CD4-positive, alpha-beta T cell treated with Interleukin-12 subunit alpha and Interleukin-12 subunit beta, for 1 hour (primary cell): ENCODE results near the gene ATXN1.

Experiments used
- DNase-seq: peaks from one replicate; pipeline ENCODE4 v3.0.0-alpha.2; 2020

The ATXN1 gene

DNA sequence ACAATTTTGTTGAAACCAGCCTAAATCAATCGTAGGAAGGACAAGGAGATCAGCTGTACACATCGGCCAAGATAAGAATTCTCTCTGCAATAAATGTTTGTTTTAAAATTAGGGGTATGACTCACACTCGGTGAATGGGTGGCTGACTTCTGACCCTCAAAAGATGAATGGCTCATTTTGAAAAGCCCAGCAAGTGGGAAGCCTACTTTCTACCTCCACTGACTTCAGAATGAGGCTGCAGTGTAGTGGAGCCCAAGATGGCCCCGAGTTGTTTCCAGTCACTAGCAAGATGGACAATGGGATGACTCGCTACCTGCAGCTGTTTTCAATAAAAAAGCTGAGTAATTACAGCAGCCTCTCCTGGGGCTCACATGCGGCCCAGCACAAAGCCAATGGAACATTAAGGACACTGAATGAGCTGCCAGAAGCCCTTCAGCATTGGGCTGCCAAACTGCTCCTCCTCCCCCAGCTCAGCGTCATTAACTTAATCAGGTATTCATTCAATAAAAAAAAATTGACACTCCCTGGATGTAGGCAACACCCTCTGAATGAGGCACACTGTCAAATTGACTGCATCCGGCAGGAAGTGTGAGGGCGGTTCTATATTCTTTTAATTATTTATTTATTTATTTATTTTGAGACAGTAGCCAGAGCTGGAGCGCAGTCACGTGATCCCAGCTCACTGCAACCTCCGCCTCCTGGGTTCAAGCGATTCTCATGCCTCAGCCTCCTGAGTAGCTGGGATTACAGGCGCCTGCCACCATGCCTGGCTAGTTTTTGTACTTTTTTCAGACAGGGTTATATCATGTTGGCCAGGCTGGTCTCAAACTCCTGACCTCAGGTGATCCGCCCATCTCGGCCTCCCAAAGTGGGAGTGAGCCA, 415.6 kb downstream of the ATXN1 start:
- no peak for DNase-seq

- DNase-seq: no peak
Observed at GRCh38 chr6:16344756-16345155, 416.5 kb downstream of the ATXN1 start.

GRCh38 chr6:16343593-16343992, 417.7 kb downstream of the ATXN1 start:
- no peak for DNase-seq

GRCh38 chr6:16339265-16339587, 422.0 kb downstream of the ATXN1 start:
- no peak for DNase-seq

GRCh38 chr6:16338577-16339264, 422.5 kb downstream of the ATXN1 start:
- DNase-seq: no peak

DNA sequence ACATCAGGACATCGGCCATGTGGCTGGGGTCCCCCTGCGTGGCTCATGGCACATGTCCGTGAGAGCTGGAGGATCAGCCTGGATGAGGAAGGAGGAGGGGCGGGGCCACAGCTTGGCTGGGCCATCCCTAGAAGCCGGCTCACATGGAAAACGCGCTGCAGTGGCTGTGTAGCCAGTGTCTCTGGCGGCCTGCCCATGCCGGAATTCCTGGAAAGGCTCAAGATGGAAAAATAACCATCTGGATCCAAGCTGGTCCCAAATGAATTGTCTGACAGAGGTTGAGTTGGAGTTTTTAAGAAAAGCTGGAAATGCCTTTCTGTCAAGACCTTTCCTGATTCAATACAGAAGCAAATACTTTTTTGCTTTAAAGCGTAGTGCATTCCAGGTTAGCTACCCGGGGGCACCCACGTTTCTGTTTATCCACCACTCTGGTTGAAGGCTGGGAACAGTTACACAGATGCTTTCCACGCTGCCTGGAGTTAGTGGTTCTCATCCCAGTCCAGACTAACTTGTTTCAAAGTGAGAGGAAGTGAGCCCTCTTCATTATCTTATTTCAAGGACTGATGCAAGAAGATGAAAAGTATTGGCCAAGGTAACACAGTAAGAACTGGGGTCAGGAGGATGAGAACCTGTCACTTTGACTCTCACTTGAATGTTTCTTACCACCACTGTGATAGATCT, 423.8 kb downstream of the ATXN1 start:
- DNase-seq: no peak

DNA sequence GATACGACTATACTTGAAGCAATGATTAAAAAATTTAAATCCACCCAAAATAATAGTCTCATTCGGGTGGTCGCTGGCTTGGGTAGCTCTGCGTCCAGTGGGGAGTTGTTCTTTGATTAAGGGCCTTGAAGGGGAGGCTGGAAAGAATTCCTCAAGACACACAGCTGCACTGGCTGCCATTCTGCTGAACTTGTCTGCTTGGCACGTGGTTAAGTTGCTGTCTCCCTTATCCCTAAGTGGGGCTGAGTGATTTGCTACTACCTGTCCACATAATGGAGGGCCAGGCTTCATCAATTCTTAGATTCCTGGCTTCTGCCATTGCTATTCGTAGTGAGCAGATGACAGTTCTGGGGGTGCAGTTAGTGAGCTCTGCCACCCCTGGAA, 424.4 kb downstream of the ATXN1 start:
- DNase-seq: no peak

DNA sequence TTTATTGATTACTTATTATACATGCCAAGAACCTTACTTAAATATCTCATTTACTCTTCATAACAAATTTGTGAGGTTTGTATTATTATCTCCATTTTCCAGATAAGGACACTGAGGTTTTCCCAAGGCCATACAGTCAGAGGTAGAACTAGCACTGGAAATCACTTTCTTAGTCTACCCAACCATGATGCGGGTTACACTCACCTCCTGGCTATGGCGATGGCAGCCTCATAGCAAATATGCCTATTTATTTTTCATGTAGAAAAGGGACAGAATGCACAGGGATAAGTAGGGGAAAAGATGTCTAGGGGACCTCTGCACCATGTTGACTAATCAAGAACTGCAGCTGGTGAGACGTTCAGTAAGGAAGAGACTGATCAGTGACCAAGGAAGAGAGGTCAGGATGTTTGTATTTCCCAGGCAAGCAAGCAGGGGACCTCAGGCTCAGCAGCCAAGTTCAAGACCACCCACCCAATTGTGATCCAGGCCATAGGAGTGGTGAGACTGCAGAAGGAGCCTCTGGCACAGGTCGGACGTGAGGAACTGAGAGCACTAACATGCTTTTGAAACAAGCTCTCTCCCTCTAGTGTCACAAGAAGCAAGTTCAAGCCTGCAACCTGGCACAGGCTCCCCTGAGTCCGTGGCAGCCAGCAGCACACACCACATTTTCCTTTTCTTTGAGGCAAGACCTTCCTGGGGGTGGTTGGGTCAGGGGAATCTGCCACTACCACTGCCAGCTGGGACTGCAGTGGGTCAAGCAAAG, 425.0 kb downstream of the ATXN1 start:
- no peak for DNase-seq

DNA sequence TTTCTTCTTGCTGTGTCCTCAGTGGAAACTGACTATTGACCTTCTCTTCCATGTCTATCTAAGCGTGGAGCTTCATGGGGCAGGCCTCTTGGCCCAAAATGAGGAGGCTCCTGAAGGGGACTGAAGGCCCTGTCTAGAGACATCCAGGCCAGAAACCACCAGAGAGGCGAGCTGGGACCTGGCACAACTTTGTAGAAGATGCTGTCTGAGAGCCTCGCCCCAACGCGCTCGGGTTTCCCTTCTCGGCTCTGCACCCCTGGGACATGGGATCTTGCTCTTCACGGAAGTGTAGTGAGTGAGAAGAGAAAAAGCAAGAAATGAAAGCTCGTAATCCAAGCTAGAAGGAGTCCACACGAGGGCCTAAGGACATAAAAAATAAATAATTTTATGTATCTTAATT, 426.1 kb downstream of the ATXN1 start:
- DNase-seq: no peak

DNA sequence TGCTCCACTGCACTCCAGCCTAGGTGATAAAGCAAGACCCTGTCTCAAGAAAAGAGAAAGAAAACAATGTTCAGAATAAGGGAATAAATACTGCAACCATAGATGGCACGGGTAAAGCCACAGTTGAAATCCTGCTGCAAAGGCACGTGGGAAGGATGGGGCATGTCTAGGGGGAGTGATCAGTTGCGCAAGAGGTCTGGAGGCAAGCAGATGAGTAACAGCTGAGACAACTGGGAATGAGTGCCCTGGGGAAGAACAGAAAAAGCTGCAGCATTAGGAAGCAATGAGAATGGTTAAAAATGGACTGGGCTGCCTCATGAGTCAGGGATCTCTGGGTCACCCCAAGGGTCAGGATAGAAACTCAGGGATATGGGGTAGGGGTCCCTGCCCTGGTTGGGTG, 426.6 kb downstream of the ATXN1 start:
- DNase-seq: no peak

DNA sequence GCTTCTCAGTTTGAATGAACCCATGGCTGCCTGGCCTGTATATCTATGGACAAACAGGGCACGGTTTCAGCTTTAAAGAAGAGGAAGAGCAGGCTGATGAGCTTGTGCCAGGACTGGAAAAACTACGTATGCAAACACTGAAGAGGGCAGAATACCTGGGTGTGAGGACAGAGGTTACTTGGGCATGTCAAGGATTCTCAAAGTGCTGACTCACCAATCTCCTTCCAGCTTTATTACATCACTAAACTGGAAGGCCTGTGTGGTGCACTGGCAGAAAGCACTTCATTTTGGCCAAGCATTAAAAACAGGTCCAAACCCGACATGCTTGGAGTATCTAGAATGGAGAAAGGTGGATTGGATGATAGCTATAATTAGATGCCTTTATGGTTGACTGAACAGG, 427.7 kb downstream of the ATXN1 start:
- no peak for DNase-seq

DNA sequence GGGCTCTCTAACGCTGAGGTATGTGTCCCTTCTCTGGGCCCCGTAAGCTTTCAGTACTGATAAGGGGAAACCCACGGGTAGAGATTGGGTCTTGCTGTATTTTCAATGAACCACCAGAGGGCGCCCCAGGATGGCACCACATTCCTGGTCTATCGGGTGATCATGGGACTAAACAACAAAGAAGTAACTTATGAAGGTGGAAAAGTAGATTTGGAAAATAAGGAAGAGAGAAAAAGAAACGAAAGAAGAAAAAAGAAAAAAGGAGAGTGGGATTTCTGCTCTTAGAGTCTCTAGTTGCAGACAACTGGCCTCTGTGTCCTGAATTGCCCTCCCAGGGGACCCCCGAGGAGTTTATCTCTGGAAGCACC, 429.1 kb downstream of the ATXN1 start:
- peak; percentile 88 for DNase-seq

- peak; percentile 73 for DNase-seq
Observed at GRCh38 chr6:16331384-16332174, 429.7 kb downstream of the ATXN1 start.

- DNase-seq: no peak
Observed at GRCh38 chr6:16329233-16329632, 432.0 kb downstream of the ATXN1 start.

DNA sequence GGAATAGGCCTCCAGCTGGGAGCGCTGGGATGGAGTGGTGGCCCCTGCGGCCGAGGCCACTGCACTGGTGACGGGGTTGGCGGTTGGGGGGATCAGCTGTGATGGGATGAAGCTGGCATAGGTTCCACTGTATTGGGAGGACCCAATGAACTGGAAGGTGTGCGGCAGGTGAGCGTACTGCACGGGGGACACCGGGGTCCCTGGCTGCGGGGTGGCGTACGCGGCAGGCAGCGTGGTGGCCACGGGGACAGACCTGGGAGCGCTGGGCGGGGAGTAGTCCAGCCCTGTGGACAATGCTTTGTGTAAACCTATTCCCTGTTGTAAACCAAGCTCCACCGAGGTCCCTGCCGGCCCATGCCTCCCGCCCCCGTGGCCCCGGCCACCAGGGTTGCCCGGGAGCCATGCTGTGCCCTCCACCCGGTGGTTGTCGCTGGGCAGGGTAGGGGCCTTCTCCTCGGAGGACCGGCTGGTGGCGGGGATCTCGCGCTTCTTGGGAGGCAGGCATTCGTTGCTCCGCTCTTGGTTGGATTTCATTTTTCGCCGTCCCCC, 433.4 kb downstream of the ATXN1 start:
- no peak for DNase-seq

DNA sequence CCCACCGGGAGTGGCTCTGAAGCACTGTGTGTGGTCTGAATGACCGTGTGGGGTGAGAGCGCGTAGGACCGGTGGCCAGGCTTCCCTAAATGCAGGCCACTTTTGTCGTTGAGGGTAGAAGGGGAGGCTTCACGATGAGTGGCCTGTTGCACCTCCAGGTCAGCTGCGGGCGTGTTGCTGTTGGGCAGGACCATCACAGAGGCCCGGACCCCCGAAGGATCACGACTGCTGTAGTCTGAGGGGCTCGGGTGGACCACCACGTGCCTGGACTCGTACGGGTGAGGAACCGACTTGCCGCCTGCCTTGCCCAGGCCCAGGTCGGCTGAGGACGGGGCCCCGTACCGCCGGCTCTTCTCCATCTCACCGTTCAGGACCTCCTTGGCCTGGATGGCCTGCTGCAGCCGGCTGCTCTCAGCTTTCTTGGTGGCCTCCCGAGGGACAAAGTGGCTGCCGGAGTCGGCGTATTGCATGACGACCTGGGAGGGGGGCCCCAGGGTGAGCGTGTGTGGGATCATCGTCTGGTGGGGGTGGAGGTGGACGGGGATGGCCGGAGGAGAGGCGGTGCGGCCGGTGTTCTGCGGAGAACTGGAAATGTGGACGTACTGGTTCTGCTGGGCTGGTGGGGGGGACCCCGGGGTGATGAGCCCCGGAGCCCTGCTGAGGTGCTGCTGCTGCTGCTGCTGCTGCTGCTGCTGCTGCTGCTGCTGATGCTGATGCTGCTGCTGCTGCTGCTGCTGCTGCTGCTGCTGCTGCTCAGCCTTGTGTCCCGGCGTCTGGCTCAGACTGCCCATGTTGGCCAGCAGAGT, 434.1 kb downstream of the ATXN1 start:
- DNase-seq: no peak

DNA sequence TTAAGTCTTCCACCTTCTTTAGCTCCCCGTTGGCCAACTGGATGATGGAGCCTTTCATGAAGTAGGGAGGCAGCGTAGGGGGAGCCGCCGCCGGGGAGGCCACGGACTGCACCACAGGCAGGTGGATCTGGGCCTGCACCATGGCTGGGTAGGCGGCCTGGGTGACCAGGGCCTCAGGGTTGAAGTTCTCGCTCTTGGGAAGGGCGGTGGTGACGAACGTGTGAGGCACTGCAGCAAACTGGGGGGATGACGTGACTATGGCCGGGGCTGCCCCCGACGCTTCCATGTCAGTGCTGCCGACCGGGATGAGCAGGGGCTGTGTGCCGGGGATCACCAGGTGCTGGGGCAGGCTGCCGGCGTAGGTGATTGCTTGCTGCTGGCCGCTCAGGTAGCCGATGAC, 434.7 kb downstream of the ATXN1 start:
- DNase-seq: no peak

DNA sequence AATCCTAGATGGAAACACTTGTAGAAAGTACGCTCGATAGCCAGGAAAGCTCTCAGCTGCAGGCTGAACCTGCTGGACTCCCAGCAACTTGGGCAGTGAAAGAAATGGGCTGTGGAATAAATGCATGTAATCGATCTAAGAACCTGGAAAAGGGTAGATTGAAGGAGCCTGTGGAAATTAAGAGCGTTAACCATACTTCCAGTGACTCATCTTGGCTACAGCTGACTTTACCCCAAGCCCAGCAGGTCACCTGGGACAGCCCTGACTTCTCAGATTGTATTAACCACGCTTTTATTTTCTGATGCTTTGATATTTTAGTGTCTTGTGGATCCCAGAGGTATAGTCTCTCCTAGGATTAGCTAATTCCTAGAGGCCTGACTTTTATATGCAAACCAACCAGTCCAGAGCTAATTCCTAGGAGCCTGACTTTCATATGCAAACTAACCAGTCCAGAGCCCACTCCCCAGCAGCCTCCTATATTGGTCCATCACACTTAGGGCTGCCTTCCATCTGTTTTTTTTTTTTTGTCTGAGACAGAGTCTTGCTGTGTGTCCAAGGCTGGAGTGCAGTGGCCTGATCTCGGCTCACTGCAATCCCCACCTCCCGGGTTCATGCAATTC, 436.5 kb downstream of the ATXN1 start:
- DNase-seq: no peak

DNA sequence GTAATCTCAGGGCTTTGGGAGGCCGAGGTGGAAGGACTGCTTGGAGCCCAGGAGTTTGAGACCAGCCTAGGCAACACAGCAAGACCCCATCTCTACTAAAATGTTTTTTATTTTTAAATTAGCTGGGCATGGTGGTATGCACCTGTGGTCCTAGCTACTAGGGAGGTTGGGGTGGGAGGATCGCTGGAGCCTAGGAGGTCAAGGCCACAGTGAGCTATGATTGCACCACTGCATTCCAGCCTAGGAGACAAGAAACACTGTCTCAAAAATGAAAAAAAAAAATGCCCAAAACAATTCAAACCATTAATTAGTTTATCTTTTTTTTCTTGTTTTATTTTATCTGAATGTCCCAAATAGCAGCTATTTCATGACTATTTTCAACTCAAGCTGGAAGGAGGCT, 437.1 kb downstream of the ATXN1 start:
- DNase-seq: no peak

DNA sequence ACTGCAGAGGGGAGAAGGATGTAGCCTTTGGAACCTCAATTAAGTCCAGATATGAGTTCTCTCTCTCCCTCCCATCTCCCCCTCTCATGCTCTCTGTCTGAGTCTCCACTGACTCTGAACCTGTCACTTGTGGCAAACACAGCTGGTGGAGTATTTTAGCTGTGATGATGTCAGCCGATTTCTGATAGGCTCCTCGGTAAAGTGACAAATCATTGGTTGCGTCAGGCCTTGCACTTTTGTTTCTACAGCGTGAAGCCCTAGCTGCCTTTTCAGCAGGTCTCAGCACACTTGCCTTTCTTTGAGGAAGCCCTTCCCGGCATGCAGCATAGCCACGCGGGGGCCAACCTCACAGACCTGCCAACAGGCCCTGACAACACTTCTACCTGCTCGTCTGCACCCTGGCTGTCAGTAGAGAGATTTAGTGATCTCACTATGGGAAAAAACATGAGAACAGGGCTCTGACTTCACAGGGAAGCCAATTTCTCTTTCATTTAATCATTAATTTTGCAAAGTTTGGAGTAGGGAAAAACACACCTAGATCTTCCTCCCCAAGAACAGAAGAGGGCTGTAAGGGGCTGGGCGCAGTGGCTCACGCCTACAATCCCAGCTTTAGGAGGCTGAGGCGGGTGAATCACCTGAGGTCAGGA, 438.5 kb downstream of the ATXN1 start:
- peak; percentile 83 for DNase-seq
